Measurements from ENCODE around the gene TIMP3.

Gene TIMP3

DNA sequence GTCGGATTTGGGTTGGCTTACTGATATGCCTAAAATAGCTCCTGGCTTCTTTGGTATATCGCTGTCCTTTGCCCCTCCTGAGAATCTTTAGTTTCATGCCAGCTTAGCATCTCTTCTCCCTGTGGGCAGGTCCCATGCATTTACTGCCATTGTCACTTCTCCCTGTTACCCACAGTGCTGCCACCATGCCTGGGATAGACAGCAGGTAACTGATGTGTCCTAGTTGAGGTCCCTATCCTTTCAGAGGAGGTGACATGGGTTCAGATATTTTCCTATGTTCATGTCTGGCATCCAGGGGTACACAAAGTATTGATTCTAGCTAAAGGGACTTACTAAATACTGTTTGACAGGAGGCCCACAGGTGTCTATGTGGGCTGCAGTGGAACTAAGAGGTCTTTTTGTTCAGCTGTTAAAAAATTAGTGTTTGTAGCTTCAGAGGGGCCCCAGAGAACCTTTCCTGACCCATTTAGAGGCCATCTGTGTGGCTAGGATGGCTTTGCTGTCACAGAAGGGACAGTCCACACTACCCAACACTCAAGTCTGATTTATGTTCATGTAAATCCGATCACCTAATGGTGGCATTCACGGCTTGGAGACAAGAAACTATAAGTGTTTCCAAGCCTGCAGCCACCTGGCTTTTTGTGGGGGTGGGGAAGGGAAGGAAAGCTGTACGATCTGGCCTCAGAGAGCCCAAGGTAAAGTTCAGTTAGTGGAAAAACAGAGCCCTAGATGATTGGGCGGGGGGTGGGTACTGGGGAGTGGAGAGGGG lies 8.5 kb downstream of the TIMP3 start:
- TF ChIP-seq, protein P1, sequence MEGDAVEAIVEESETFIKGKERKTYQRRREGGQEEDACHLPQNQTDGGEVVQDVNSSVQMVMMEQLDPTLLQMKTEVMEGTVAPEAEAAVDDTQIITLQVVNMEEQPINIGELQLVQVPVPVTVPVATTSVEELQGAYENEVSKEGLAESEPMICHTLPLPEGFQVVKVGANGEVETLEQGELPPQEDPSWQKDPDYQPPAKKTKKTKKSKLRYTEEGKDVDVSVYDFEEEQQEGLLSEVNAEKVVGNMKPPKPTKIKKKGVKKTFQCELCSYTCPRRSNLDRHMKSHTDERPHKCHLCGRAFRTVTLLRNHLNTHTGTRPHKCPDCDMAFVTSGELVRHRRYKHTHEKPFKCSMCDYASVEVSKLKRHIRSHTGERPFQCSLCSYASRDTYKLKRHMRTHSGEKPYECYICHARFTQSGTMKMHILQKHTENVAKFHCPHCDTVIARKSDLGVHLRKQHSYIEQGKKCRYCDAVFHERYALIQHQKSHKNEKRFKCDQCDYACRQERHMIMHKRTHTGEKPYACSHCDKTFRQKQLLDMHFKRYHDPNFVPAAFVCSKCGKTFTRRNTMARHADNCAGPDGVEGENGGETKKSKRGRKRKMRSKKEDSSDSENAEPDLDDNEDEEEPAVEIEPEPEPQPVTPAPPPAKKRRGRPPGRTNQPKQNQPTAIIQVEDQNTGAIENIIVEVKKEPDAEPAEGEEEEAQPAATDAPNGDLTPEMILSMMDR (IDR thresholded peaks at IDR 0.05; ENCODE audit: low read depth, low read length) = no peak
- no peak overlapping the region for H3K4me3 ChIP-seq (ENCODE audit: low read depth, low read length)

DNA sequence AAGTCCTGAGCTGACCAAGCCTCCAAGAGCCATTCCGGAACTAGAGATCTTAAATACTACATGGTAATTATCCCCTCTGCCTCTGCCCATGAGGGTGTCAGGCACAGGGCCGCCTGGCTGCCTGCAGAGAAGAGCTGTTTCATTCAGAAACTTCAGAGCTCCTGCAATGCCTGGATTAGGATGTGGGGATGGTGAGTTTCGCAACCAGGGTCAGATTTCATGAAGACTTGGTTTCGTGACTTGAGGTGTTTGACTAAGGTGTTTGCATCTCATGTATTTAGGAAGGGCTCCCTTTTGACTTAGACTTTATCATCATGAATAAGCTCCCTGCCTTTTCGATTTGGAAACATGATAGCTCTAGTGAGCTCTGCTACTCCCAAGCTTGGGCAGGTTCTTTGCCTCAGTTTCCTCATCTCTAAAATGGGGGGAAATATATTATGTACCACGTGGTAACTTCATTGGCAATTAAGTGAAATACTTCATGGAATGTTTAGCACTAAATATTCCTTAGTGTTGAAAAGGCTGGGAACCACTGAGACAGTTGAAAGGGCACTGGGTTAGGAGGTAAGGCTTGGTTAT lies 9.1 kb downstream of the TIMP3 start:
- TF ChIP-seq, protein P1 (IDR thresholded peaks at IDR 0.05; ENCODE audit: low read depth, low read length) = no peak

DNA sequence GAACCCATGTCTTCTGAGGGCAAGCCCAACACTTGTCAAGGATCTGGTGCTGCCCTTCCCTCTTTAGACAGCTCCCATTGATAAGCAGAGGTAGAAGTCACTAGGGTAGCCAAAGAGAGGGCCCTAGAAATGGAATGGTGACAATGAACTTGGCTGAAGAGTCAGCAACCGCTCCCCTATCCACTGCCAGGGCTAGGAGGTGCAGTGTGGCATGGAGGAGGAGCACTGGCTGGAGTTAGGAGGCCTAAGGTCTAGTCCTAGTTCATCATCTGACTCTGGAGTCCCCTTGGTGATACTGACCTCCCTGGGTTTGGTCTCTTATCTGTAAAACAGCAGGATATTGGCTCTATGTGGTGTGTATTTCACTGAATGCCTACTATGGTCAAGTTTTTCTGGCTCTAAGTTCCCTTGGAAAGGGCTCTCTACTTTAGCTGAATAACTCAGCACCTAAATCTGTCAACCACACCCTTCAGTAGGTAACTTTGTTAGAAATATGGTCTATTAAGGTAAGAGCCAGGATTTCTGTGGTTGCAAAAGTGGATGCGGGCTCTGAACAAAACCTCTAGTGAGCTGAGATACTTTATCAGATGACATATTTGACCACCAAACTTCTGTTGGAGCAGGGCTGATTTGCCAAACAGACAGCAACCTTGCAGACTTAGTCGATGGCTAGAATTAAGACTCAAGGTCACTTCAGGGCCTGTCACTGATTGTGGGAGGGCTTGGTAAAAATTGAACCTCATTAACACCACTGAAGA lies 10.5 kb downstream of the TIMP3 start:
- H3K4me3 ChIP-seq (ENCODE audit: low read depth, low read length) = no peak overlapping the region
- TF ChIP-seq, protein P1 (IDR thresholded peaks at IDR 0.05; ENCODE audit: low read depth, low read length) = no peak

More for the DNA sequence above, 9.1 kb downstream of the TIMP3 start:
- H3K4me3 ChIP-seq (ENCODE audit: low read depth, low read length) = no peak overlapping the region

DNA sequence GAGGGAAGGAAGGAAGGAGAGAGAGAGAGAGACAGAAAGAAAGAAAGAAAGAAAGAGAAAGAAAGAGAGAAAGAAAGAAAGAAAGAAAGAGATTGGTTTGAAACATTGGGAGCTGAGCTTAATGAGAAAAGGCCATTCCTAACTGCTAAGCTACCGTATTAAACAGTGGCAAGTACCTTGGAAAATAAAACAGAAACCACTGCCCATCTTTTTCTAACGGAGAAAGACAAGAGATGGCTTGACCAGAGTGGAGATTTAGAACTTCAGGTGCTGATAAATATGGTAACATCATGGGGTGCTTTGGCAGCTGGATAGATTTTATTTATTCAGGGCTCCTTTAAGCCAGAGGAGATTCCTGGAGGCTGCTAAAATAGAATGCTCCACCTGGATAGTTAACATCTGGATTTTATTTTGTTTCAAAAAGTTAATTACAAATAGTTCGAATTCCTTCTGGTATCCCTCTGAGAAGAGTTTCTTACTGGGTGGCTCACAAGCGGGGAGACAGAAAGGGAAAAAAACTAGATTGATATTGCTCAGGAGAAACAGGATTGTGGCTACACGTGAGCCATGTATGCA lies 12.9 kb downstream of the TIMP3 start:
- H3K4me3 ChIP-seq (ENCODE audit: low read depth, low read length) = no peak overlapping the region
- TF ChIP-seq, protein P1 (IDR thresholded peaks at IDR 0.05; ENCODE audit: low read depth, low read length) = no peak

DNA sequence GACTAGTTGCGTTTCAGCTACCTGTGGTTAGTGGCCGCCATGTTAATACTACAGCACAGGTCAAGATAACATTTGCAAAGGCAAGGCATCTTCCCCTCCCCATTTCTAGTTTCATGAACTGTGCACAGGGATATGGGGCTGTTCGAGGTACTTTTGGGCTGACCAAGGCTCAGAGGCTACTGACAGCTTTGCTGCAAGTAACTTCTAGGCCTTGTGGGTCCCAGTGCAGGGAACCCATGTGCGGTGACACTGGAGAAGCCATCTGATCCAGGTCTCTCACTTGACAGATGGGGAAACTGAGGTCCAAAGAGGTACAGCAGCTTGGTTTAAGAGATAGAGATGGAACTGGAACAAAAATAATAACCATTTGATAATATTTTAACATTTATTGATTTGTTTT lies 13.6 kb downstream of the TIMP3 start:
- TF ChIP-seq, protein P1 (IDR thresholded peaks at IDR 0.05; ENCODE audit: low read depth, low read length) = no peak

DNA sequence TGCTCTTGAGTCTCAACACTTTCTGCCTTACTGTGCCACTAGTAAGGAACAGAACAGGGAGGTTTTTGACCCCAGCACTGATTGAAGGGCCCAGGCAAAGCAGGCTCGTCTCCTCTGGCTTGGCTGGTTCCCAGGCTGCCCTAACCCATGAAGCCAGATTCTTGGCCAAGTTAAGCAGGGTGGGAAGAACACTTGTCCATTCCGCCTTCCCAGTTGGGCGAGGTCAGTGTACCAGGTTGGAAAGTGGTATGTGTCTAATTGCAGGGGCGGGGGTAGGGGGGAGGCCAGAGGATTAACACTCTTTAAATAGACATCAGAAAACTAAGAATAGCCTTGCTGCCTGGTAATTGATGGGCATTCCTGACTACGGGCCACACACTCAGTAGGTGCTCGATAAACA lies 14.4 kb downstream of the TIMP3 start:
- TF ChIP-seq, protein P1 (IDR thresholded peaks at IDR 0.05; ENCODE audit: low read depth, low read length) = no peak
- H3K4me3 ChIP-seq (ENCODE audit: low read depth, low read length) = no peak overlapping the region

More for the DNA sequence above, 13.6 kb downstream of the TIMP3 start:
- no peak overlapping the region for H3K4me3 ChIP-seq (ENCODE audit: low read depth, low read length)
